Osteoblast (primary cell): ENCODE measurements around the gene NFIA. TPM values are rescaled to one million over a fixed set of nuclear protein-coding genes. Genes with fewer than 3 reads are reported as not detected.

ENCODE experiments used
- DNase-seq: peaks from one replicate; pipeline ENCODE4 v3.0.0; 2011; ENCODE audit warnings: low spot score, mixed read lengths; ENCODE audit not compliant: insufficient read length; ENCODE audit errors: missing footprints
- H2AFZ ChIP-seq: 2 replicates; pipeline ENCODE4 v1.6.0; 2011; ENCODE audit warnings: mild to moderate bottlenecking, low read length
- H3K27ac ChIP-seq: 2 replicates; pipeline ENCODE4 v1.5.1; 2011; ENCODE audit warnings: mild to moderate bottlenecking, low read depth, low read length, moderate library complexity
- H3K27me3 ChIP-seq: 2 replicates; pipeline ENCODE4 v1.6.0; 2012; ENCODE audit warnings: mild to moderate bottlenecking, control low read depth, inconsistent platforms, low read length, moderate library complexity; ENCODE audit not compliant: insufficient read depth
- H3K36me3 ChIP-seq: 2 replicates; pipeline ENCODE4 v1.5.1; 2011; ENCODE audit warnings: mild to moderate bottlenecking, low read length, control low read depth, moderate library complexity; ENCODE audit not compliant: insufficient read depth
- H3K4me1 ChIP-seq: 2 replicates; pipeline ENCODE4 v1.5.1; 2011; ENCODE audit warnings: mild to moderate bottlenecking, low read length, control low read depth, moderate library complexity; ENCODE audit not compliant: insufficient read depth
- H3K4me2 ChIP-seq: 2 replicates; pipeline ENCODE4 v1.6.0; 2011; ENCODE audit warnings: mild to moderate bottlenecking, low read length; ENCODE audit not compliant: insufficient read depth
- H3K4me3 ChIP-seq: fragments of 200-600 bp; sonication (generic); 3 replicates; pipeline ENCODE4 v1.5.1; 2012; ENCODE audit warnings: mild to moderate bottlenecking, low read length, inconsistent platforms; ENCODE audit not compliant: insufficient read depth
- H3K79me2 ChIP-seq: 2 replicates; pipeline ENCODE4 v1.6.0; 2012; ENCODE audit warnings: mild to moderate bottlenecking, low read length, control low read depth, inconsistent platforms; ENCODE audit not compliant: insufficient read depth
- H3K9me3 ChIP-seq: 2 replicates; pipeline ENCODE4 v1.5.1; 2011; ENCODE audit warnings: low read depth, low read length, control low read depth
- H4K20me1 ChIP-seq: 2 replicates; pipeline ENCODE4 v1.6.0; 2012; ENCODE audit warnings: mild to moderate bottlenecking, low read length, control low read depth; ENCODE audit not compliant: insufficient read depth
- total RNA-seq: library from RNA; depleted of rRNA; stranded (reverse); fragments of >200 nt; gene quantifications from 2 replicates; pipeline ENCODE4 v1.2.3, GENCODE V29; 2012
- TF ChIP-seq, protein P1 (sequence below): IDR thresholded peaks from 2 replicates; pipeline ENCODE4 v1.5.1; 2011; ENCODE audit warnings: mild to moderate bottlenecking, low read depth, low read length, moderate library complexity; ENCODE audit errors: extremely low read depth

The NFIA gene
- total RNA-seq, 1 donor = 7.2 TPM

DNA sequence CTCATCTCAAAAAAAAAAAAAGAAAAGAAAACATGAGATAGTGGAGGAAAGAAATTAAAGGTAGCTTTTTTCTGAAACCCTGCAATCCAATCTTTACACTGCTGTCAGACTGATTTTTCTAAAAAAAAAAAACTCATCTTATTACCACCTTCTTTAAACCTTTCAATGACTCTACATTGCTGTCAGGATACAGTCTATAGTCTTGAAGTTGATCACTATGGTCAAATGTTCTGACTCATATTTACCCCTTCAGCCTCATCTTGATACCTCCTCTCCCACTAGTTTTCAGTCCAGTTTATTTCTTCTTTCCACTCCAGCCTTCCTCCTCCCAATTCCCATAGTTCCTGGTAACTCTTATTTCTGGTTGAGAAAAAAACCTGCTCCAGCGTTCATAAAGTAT, 17.7 kb upstream of the NFIA start:
- Histone ChIP-seq H3K4me2 (no peak overlapping the region), H2AFZ (no peak overlapping the region), H3K4me3 (no peak overlapping the region), H4K20me1 (no peaks in the 10 kb centered on the region), H3K27ac (no peak overlapping the region), H3K9me3 (no peaks in the 10 kb centered on the region), H3K27me3 (no peaks in the 10 kb centered on the region), H3K4me1 (no peaks in the 10 kb centered on the region), H3K79me2 (no peaks in the 10 kb centered on the region), H3K36me3 (no peaks in the 10 kb centered on the region)
- no peak for DNase-seq
- TF ChIP-seq, protein P1, sequence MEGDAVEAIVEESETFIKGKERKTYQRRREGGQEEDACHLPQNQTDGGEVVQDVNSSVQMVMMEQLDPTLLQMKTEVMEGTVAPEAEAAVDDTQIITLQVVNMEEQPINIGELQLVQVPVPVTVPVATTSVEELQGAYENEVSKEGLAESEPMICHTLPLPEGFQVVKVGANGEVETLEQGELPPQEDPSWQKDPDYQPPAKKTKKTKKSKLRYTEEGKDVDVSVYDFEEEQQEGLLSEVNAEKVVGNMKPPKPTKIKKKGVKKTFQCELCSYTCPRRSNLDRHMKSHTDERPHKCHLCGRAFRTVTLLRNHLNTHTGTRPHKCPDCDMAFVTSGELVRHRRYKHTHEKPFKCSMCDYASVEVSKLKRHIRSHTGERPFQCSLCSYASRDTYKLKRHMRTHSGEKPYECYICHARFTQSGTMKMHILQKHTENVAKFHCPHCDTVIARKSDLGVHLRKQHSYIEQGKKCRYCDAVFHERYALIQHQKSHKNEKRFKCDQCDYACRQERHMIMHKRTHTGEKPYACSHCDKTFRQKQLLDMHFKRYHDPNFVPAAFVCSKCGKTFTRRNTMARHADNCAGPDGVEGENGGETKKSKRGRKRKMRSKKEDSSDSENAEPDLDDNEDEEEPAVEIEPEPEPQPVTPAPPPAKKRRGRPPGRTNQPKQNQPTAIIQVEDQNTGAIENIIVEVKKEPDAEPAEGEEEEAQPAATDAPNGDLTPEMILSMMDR = no peak

DNA sequence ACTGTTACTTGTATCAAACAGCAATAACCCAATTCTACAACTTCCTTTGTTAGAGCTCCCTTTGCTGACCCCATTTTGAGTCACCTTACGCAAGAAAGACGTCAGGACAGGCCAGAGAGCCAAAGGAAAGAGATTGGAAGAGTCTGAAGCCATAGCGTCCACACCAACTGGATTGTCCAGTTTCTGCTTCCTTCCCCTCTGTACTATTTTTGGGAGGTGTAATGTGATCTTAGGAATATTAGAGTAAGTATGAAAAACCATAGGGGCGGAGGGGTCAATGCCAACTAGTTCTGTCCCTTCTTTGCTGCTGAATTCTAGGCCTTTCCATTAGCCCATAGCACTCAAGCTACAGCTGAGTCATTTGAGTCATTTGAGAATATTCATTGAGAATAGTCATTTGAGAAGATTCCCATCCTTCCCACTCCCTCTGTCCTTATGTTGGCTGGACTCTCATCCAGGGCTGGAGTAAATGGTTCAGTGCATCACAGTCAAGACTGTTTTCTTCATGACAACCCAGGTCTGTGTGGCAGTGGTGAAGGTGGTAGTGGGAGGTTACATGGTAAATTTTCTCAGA, 14.8 kb upstream of the NFIA start:
- no peaks in the 10 kb centered on the region for H4K20me1 ChIP-seq
- H3K27ac ChIP-seq = no peak overlapping the region
- H3K79me2 ChIP-seq = no peaks in the 10 kb centered on the region
- peaks cover 3% of the 10 kb centered on the region for H3K27me3 ChIP-seq
- H3K4me2 ChIP-seq = no peak overlapping the region
- DNase-seq = peak; percentile 17
- no peaks in the 10 kb centered on the region for H3K4me1 ChIP-seq
- H3K36me3 ChIP-seq = no peaks in the 10 kb centered on the region
- H3K9me3 ChIP-seq = no peaks in the 10 kb centered on the region
- no peak overlapping the region for H3K4me3 ChIP-seq
- TF ChIP-seq, protein P1 = no peak
- no peak overlapping the region for H2AFZ ChIP-seq

DNA sequence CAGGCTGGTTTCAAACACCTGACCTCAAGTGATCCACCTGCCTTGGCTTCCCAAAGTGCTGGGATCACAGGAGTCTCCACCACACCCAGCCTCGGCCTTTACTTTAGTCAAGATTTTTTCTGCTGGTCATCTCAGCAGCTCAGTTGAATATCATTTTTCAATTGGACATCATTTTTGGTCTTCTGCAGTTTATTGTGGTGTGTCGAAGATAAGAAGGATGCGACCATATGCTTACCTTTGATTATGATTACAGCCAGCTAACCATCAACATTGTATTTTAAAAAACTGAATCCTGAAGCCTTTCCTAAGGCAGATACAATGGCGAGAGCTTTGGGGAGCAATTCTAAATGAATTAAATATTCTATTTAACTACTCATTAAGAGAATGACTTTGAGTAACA, 12.3 kb upstream of the NFIA start:
- no peak overlapping the region for H2AFZ ChIP-seq
- peaks cover 3% of the 10 kb centered on the region for H3K27me3 ChIP-seq
- H3K79me2 ChIP-seq = no peaks in the 10 kb centered on the region
- H3K9me3 ChIP-seq = no peaks in the 10 kb centered on the region
- H4K20me1 ChIP-seq = no peaks in the 10 kb centered on the region
- TF ChIP-seq, protein P1 = no peak
- H3K4me1 ChIP-seq = no peaks in the 10 kb centered on the region
- no peaks in the 10 kb centered on the region for H3K36me3 ChIP-seq
- no peak overlapping the region for H3K4me3 ChIP-seq
- H3K4me2 ChIP-seq = no peak overlapping the region
- H3K27ac ChIP-seq = no peak overlapping the region
- peak; percentile 22 for DNase-seq

DNA sequence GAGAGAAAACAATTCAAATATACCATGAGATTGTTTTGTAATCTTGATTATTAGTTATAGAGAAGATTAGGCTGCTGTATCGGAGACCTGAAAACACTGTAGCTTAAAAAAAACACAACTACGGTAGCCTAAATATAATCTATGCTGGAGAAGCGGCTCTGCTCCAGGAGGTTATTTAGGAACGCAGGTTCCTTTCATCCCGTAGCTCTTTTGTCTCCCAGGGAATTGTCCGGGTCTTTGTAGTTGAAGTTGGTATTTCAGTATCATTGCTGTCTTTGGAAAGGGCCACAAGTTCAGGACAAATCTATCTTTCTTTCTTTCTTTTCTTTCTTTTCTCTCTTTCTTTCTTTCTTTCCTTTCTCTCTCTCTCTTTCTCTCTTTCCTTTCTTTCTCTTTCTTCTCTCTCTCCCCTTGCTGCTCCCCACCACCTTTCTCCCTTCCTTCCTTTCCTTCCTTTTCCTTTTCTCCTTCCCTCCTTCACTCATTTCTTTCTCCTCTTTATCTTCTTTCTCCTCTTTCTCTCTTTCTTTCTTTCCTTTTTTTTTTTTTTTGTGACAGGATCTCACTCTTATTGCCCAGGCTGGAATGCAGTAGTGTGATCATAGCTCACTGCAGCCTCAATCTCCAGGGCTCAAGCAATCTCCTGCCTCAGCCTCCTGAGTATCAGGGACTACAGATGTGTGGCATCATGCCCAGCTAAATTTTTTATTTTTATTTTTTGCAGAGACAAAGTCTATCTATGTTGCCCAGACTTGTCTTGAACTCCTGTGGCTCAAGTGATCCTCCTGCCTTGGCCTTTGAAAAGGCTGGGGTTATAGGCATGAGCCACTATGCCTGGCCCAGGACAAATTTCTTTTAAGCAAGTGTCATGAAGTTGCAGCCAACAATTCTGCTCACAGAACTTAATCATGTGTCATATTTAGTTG, 10.9 kb upstream of the NFIA start:
- H3K9me3 ChIP-seq = no peaks in the 10 kb centered on the region
- H4K20me1 ChIP-seq = no peaks in the 10 kb centered on the region
- no peak overlapping the region for H3K4me2 ChIP-seq
- H2AFZ ChIP-seq = no peak overlapping the region
- TF ChIP-seq, protein P1 = no peak
- peaks cover 6% of the 10 kb centered on the region for H3K4me1 ChIP-seq
- no peaks in the 10 kb centered on the region for H3K36me3 ChIP-seq
- H3K79me2 ChIP-seq = no peaks in the 10 kb centered on the region
- no peak for DNase-seq
- no peak overlapping the region for H3K4me3 ChIP-seq
- peaks cover 3% of the 10 kb centered on the region for H3K27me3 ChIP-seq
- no peak overlapping the region for H3K27ac ChIP-seq
